PC-3 (cell line): Measurements from ENCODE around the gene RPS6KA2. TPM values are rescaled to one million over a fixed set of nuclear protein-coding genes. Genes with fewer than 3 reads are reported as not detected.

ENCODE experiments used
- ATAC-seq: fragments of 200-7000 bp; cut with Tn5 transposase; 2 replicates; pipeline ENCODE4 v1.9.1; 2020; ENCODE audit warnings: mild to moderate bottlenecking, moderate library complexity
- BruUV-seq: library from RNA; stranded (reverse); fragments of 400-500 nt; replicated peaks from 2 replicates; lab custom pipeline; 2021; lab: Mats Ljungman, UMichigan
- CTCF ChIA-PET: fragments of 300-600 bp; sonication (Branson Sonifier 250); formaldehyde crosslinking; loops from one replicate; lab custom pipeline; 2022; ENCODE audit warnings: antibody characterized with exemption; lab: Charles Lee
- POLR2A ChIA-PET: fragments of 300-600 bp; sonication (Branson Sonifier 250); formaldehyde crosslinking; loops from one replicate; lab custom pipeline; 2022; ENCODE audit warnings: antibody characterized with exemption; ENCODE audit not compliant: unreplicated experiment; lab: Charles Lee
- DNase-seq: peaks from one replicate; pipeline ENCODE4 v3.0.0-alpha.2; 2015
- H2AFZ ChIP-seq: fragments of 300-600 bp; sonication (generic); 2 replicates; pipeline ENCODE4 v1.6.0; 2016; ENCODE audit warnings: antibody characterized with exemption, low read length
- H3F3A ChIP-seq: fragments of 300-600 bp; sonication (generic); one replicate; pipeline ENCODE4 v1.6.0; 2017; ENCODE audit warnings: antibody characterized with exemption, low read length, control low read depth, mild to moderate bottlenecking; ENCODE audit not compliant: unreplicated experiment
- H3K27ac ChIP-seq: fragments of 300-600 bp; sonication (generic); 2 replicates; pipeline ENCODE4 v1.5.1; 2016; ENCODE audit warnings: mild to moderate bottlenecking, low read length
- H3K27me3 ChIP-seq: fragments of 300-600 bp; sonication (generic); 2 replicates; pipeline ENCODE4 v1.6.1; 2016; ENCODE audit warnings: low read length, mixed read lengths
- H3K36me3 ChIP-seq: fragments of 300-600 bp; sonication (generic); 2 replicates; pipeline ENCODE4 v1.6.1; 2016; ENCODE audit warnings: low read depth, mixed run types, low read length, mixed read lengths
- H3K4me1 ChIP-seq: fragments of 300-600 bp; sonication (generic); 2 replicates; pipeline ENCODE4 v1.5.1; 2016; ENCODE audit warnings: low read length; ENCODE audit not compliant: insufficient read depth
- H3K4me2 ChIP-seq: fragments of 300-600 bp; sonication (generic); 2 replicates; pipeline ENCODE4 v1.6.0; 2016; ENCODE audit warnings: low read length
- H3K4me3 ChIP-seq: fragments of 300-600 bp; sonication (generic); 2 replicates; pipeline ENCODE4 v1.5.1; 2016; ENCODE audit warnings: mild to moderate bottlenecking, low read length, mixed read lengths
- H3K79me2 ChIP-seq: fragments of 300-600 bp; sonication (generic); 2 replicates; pipeline ENCODE4 v1.6.1; 2017; ENCODE audit warnings: low read length, mixed read lengths
- H3K9ac ChIP-seq: fragments of 300-600 bp; sonication (generic); 2 replicates; pipeline ENCODE4 v1.6.0; 2016; ENCODE audit warnings: mild to moderate bottlenecking, low read length
- H3K9me2 ChIP-seq: fragments of 300-600 bp; sonication (generic); replicated peaks from 2 replicates; pipeline ENCODE4 v1.6.1; 2016; ENCODE audit warnings: mixed run types, low read length, mixed read lengths
- H3K9me3 ChIP-seq: fragments of 300-600 bp; sonication (generic); 2 replicates; pipeline ENCODE4 v1.6.1; 2016; ENCODE audit warnings: low read length, mixed read lengths
- H4K20me1 ChIP-seq: fragments of 300-600 bp; sonication (generic); 2 replicates; pipeline ENCODE4 v1.6.1; 2016; ENCODE audit warnings: low read length, mixed read lengths
- CTCF ChIP-seq: fragments of 300-600 bp; sonication (generic); conservative IDR thresholded peaks from 2 replicates; pipeline ENCODE4 v1.5.1; 2017; ENCODE audit warnings: antibody characterized with exemption, low read depth, mild to moderate bottlenecking, low read length
- EZH2 ChIP-seq: fragments of 300-600 bp; sonication (generic); IDR thresholded peaks from one replicate; pipeline ENCODE4 v1.6.1; 2017; ENCODE audit warnings: antibody characterized with exemption, mild to moderate bottlenecking, low read length; ENCODE audit not compliant: unreplicated experiment
- EZH2phosphoT487 ChIP-seq: fragments of 300-600 bp; sonication (generic); IDR thresholded peaks from 2 replicates; pipeline ENCODE4 v1.6.1; 2018; ENCODE audit warnings: mild to moderate bottlenecking, antibody characterized with exemption, low read length, borderline replicate concordance
- intact Hi-C: fragments of 100-400 bp; cut with micrococcal nuclease; formaldehyde crosslinking; loops from 2 replicates; pipeline ENCODE4 v1.9.0; 2023
- total RNA-seq: library from RNA; depleted of rRNA; stranded (reverse); fragments of >200 nt; gene quantifications from 2 replicates; pipeline ENCODE4 v1.2.3, GENCODE V29; 2014

RPS6KA2 gene
- total RNA-seq, 1 experiment from 2014 or later, result 5.1 TPM

GRCh38 chr6:166527849-166528248 is 99.2 kb downstream of the RPS6KA2 start:
- no TSS peak for BruUV-seq
- Histone ChIP-seq H3K36me3 (no peaks in the 10 kb centered on the region), H2AFZ (no peak overlapping the region), H3K4me1 (peaks cover 30% of the 10 kb centered on the region), H3K79me2 (no peaks in the 10 kb centered on the region), H3K27me3 (no peaks in the 10 kb centered on the region), H3F3A (peaks cover 3% of the 10 kb centered on the region), H3K9me3 (no peaks in the 10 kb centered on the region), H3K9ac (no peak overlapping the region), H3K4me2 (no peak overlapping the region), H3K4me3 (no peak overlapping the region), H3K27ac (no peak overlapping the region), H4K20me1 (no peaks in the 10 kb centered on the region), H3K9me2 (no peaks in the 10 kb centered on the region)
- CTCF ChIA-PET, result no interaction called here
- DNase-seq (no peak), ATAC-seq (no peak)
- POLR2A ChIA-PET, result no interaction called here
- TF ChIP-seq EZH2 (no peak), CTCF (no peak), EZH2phosphoT487 (no peak)
- intact Hi-C loops, result no loop called here

DNA sequence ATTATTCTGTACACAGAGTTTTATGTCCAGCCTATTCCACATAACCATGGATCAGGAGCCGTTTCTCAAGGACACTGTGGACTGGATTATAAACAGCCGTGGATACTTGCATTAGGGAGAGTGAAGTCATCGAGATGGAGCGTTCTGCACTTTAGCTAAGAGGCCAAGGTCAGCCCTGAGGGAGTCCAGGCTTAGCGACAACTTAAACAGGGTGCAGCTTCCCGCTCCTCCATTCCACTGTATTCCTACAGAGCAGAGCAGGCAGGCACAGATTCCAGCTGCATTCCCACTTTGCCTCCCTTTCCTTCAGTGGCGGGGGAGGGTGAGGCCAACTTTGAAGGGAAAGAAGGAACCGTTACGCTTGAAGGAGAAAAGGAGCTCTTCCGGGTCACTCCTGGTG is 100.1 kb downstream of the RPS6KA2 start:
- Histone ChIP-seq H3K27ac (no peak overlapping the region), H3F3A (peaks cover 3% of the 10 kb centered on the region), H3K36me3 (no peaks in the 10 kb centered on the region), H3K9ac (no peak overlapping the region), H3K4me2 (no peak overlapping the region), H4K20me1 (no peaks in the 10 kb centered on the region), H3K79me2 (no peaks in the 10 kb centered on the region), H3K4me3 (no peak overlapping the region), H3K9me3 (no peaks in the 10 kb centered on the region), H3K27me3 (no peaks in the 10 kb centered on the region), H3K9me2 (no peaks in the 10 kb centered on the region), H2AFZ (no peak overlapping the region), H3K4me1 (peaks cover 25% of the 10 kb centered on the region)
- ATAC-seq (no peak), DNase-seq (no peak)
- TF ChIP-seq EZH2, result no peak
- intact Hi-C loops, result no loop called here
- no TSS peak for BruUV-seq
- POLR2A ChIA-PET, result no interaction called here
- CTCF ChIA-PET, result no interaction called here

- H3K9me2 ChIP-seq, result no peaks in the 10 kb centered on the region
- H4K20me1 ChIP-seq, result no peaks in the 10 kb centered on the region
- TF ChIP-seq EZH2 (no peak), EZH2phosphoT487 (no peak), CTCF (no peak)
- ChIA-PET POLR2A (no interaction called here), CTCF (no interaction called here)
- no peak overlapping the region for H2AFZ ChIP-seq
- H3K4me3 ChIP-seq, result no peak overlapping the region
- no peaks in the 10 kb centered on the region for H3K79me2 ChIP-seq
- H3F3A ChIP-seq, result peaks cover 3% of the 10 kb centered on the region
- no peak overlapping the region for H3K9ac ChIP-seq
- H3K4me2 ChIP-seq, result no peak overlapping the region
- BruUV-seq, result no TSS peak
- DNase-seq (no peak), ATAC-seq (no peak)
- no peak overlapping the region for H3K27ac ChIP-seq
- intact Hi-C loops, result no loop called here
- H3K4me1 ChIP-seq, result peaks cover 14% of the 10 kb centered on the region
- H3K27me3 ChIP-seq, result no peaks in the 10 kb centered on the region
- no peaks in the 10 kb centered on the region for H3K9me3 ChIP-seq
- H3K36me3 ChIP-seq, result no peaks in the 10 kb centered on the region
Observed at GRCh38 chr6:166525567-166525966, 101.5 kb downstream of the RPS6KA2 start.
